ENCODE measurements around the gene OR10G8.
"Not testable (repeated sequence)": the region's sequence is repeated elsewhere in the genome, so short reads cannot be mapped to it uniquely, and the experiment has no call there.

The OR10G8 gene

GRCh38 chr11:124026498-124026897, at the start of gene OR10G8:
OR10G8 (plus strand) TSS chr11:124026798; CDS start chr11:124029623, 2,825 bp downstream.
- DNase-seq = no peak

GRCh38 chr11:123977731-123978347, 48.8 kb upstream of the OR10G8 start, which contains the start of gene OR10S1:
OR10S1 (minus strand) TSS chr11:123977781; CDS start chr11:123977664, 117 bp downstream.
- DNase-seq = no peak

GRCh38 chr11:123979311-123979710, 47.3 kb upstream of the OR10G8 start:
- no peak for DNase-seq

- DNase-seq = no peak
These were observed 31.5 kb upstream of the OR10G8 start, which contains the start of gene OR10G6 for GRCh38 chr11:123995119-123995518. OR10G6 (minus strand) TSS chr11:123995161; CDS start chr11:123995161, 0 bp downstream.

- DNase-seq = no peak
These were observed 13.9 kb upstream of the OR10G8 start, which contains the start of gene OR10G4 for GRCh38 chr11:124012697-124013096. OR10G4 (plus strand) TSS chr11:124012997; CDS start chr11:124015575, 2,578 bp downstream.

- DNase-seq = not testable (repeated sequence)
These were observed 10.8 kb upstream of the OR10G8 start for GRCh38 chr11:124015837-124016236.

GRCh38 chr11:124036666-124037065, 10.1 kb downstream of the OR10G8 start:
- no peak for DNase-seq

- no peak for DNase-seq
These were observed 13.0 kb downstream of the OR10G8 start for GRCh38 chr11:124039557-124039956.

GRCh38 chr11:124041254-124041653, 14.7 kb downstream of the OR10G8 start, which contains the start of gene OR10G7:
OR10G7 (minus strand) TSS chr11:124041325; CDS start chr11:124039001, 2,324 bp downstream.
- no peak for DNase-seq

GRCh38 chr11:124043420-124043819, 16.8 kb downstream of the OR10G8 start:
- DNase-seq = no peak

- no peak for DNase-seq
These were observed 24.1 kb downstream of the OR10G8 start for GRCh38 chr11:124050748-124051147.

GRCh38 chr11:124052966-124053365, 26.4 kb downstream of the OR10G8 start:
- DNase-seq = no peak

GRCh38 chr11:124068601-124069110, 42.1 kb downstream of the OR10G8 start:
- no peak for DNase-seq

- peak; percentile 70 for DNase-seq
These were observed 43.1 kb downstream of the OR10G8 start for GRCh38 chr11:124069429-124070401.

- DNase-seq = peak; percentile 85
These were observed 44.5 kb downstream of the OR10G8 start for GRCh38 chr11:124070915-124071622.

GRCh38 chr11:124071623-124071948, 45.0 kb downstream of the OR10G8 start:
- DNase-seq = no peak

GRCh38 chr11:124072147-124072546, 45.5 kb downstream of the OR10G8 start:
- no peak for DNase-seq

- DNase-seq = no peak
These were observed 48.0 kb downstream of the OR10G8 start for GRCh38 chr11:124074554-124074953.

- DNase-seq = no peak
These were observed 48.9 kb downstream of the OR10G8 start for GRCh38 chr11:124075492-124075840.

GRCh38 chr11:124075841-124076651, 49.4 kb downstream of the OR10G8 start:
- DNase-seq = peak; percentile 43

GRCh38 chr11:124077266-124077665, 50.7 kb downstream of the OR10G8 start:
- no peak for DNase-seq

GRCh38 chr11:124078591-124078990, 52.0 kb downstream of the OR10G8 start:
- DNase-seq = no peak
